SHP77 (cell line): ENCODE data around the gene OR11G2.
A peak's percentile ranks its signal among the peaks of the same experiment; 100 is the strongest.
"Not testable (repeated sequence)": the region's sequence is repeated elsewhere in the genome, so short reads cannot be mapped to it uniquely, and the experiment has no call there.

Source experiments
- DNase-seq, 2 experiments: peaks; one replicate each; lab custom pipeline; 2025; lab: John Stamatoyannopoulos, UW

The OR11G2 gene, protein sequence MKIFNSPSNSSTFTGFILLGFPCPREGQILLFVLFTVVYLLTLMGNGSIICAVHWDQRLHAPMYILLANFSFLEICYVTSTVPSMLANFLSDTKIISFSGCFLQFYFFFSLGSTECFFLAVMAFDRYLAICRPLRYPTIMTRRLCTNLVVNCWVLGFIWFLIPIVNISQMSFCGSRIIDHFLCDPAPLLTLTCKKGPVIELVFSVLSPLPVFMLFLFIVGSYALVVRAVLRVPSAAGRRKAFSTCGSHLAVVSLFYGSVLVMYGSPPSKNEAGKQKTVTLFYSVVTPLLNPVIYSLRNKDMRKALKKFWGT

DNA sequence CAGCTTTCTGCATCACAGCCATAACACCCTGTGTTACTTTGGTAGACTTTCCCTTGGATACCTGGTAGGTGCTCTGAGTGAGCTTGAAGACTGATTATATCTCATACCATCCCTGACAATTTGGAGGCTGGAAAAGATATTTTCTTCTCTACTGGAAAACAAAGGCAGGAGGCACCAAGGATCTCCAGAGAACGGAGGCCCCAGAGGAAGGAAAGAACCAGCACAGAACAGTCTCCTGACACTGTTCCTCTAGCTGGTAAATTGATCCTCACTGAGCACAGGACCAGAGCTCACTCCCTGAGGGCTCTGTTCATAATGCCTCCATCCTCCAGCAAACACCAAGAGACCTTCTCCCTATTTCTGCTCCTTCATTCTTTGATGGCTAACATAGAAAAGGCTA, at the start of gene OR11G2:
OR11G2 (plus strand) TSS at position 301 of the 400 bp plus-strand sequence. CDS start 6,542 bp downstream, outside the sequence.
- DNase-seq = no peak

DNA sequence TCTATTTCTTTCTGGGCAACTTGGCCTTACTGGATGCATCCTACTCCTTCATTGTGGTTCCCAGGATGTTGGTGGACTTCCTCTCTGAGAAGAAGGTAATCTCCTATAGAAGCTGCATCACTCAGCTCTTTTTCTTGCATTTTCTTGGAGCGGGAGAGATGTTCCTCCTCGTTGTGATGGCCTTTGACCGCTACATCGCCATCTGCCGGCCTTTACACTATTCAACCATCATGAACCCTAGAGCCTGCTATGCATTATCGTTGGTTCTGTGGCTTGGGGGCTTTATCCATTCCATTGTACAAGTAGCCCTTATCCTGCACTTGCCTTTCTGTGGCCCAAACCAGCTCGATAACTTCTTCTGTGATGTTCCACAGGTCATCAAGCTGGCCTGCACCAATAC, 46.8 kb upstream of the OR11G2 start:
- DNase-seq = peak in 1 of 2 experiments; percentile 23

DNA sequence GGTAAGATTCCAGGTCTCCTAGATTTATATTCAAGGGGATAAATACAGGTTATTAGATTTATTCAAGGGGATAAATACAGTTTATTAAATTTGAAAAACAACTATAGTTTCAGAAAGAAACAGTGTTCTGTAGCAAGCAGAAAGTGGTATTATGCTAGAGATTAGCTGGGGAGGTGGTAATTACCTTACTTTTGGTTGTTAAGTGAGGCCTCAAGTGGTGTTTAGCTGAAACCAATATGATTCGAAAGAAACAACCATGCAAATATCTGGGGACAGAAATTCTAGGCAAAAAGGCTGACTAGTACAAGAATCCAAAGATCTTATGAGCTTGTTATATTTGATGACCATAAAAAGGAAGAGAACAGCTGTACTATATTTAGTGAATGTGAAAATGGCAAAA, 45.9 kb upstream of the OR11G2 start:
- DNase-seq = no peak

DNA sequence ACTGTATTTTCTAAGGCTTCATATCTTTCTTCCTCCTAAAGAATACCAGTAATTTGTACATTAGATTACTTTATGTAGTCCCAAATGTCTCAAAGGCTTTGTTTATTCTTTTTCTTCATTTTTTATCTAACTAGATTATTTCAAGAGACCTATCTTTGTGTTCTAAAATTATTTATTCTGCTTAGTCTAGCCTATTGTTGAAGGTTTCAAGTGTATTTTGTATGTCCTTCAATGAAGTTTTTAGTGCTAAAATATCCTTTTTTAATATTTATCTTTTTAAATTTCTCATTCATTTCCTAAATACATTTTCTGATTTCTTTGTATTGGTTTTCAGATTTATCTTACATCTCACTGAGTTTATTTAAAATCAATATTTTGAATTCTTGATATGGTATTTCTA, 26.2 kb upstream of the OR11G2 start:
- no peak for DNase-seq

DNA sequence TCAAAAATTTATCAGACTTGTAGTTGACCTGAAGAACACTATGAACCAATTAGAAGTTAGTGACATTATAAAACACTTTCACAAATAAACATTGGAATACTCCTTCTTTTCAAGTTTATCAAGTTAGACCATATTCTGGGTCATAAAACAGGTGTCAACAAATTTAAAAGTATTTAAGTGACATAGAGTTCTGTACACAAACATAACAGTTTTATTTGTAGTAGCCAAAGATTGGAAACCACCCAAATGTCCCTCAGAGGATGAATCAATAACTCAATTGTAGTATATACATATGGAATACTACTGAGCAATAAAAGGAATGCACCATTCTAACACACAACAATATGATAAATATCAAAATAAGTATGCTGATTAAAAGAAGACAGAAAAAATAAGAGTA, 23.6 kb upstream of the OR11G2 start:
- DNase-seq = no peak

DNA sequence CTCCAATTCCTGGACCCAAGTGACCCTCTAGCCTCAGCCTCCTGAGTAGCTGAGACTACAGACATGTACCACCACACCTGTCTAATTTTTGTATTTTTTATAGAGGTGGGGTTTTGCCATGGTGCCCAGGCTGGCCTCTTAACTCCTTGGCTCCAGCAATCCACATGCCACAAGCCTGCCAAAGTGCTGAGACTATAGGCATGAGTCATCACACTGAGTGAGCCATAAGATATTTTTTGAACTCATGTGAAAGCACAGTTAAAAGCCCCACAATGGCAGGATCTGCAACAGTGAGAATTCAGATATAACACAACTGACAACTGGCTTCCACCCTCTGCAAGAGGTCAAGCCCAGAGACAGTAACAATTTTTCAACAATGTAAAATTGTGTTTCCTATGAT, 20.8 kb upstream of the OR11G2 start:
- not testable (repeated sequence) for DNase-seq

DNA sequence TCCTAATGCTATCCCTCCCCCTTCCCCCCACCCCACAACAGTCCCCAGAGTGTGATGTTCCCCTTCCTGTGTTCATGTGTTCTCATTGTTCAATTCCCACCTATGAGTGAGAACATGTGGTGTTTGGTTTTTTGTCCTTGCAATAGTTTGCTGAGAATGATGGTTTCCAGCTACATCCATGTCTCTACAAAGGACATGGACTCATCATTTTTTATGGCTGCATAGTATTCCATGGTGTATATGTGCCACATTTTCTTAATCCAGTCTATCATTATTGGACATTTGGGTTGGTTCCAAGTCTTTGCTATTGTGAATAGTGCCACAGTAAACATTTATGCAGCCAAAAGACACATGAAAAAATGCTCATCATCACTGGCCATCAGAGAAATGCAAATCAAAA, 16.5 kb upstream of the OR11G2 start:
- not testable (repeated sequence) for DNase-seq

DNA sequence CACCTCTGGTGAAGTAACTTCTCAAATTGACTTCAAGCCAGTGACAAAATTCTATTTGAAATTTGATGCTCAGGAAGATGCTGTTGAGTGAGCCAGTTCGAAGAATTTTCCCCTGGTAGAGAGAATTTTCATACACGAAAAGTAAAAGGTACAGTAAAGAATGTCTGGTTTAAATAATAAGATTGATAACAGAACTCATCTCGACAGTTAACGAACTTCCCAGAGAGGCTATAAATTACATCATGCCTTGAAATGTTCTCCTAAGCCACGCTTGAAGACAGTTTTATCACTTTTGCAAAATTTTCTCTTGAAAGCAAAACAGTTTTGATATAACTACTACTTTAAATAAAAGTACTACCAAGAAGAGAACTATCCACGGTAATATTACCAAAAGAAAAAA, 14.4 kb upstream of the OR11G2 start:
- no peak for DNase-seq

DNA sequence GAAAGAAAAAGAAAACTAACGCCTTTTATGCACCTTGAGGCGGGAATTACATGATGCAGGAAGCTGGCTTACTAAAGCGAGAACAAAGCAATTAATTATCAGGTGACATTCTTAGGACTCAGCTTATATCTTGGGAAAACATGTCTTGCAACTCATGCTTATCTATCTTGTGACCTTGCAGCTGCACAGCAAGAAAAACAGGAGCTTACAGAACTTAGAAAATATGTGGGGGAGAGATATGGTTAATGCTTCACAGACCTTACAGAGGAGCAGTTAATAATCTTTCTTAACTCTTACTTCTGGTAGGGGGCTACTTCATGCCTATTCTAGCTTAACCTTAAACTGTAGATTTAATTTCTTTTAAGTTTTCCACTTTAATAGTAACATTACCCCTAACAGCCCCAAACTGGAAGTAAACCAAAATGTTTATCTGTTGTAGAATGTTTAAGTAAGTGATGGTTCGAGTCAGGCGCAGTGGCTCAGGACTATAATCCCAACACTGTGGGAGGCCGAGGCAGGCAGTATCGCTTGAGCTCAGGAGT, 13.2 kb upstream of the OR11G2 start:
- no peak for DNase-seq

DNA sequence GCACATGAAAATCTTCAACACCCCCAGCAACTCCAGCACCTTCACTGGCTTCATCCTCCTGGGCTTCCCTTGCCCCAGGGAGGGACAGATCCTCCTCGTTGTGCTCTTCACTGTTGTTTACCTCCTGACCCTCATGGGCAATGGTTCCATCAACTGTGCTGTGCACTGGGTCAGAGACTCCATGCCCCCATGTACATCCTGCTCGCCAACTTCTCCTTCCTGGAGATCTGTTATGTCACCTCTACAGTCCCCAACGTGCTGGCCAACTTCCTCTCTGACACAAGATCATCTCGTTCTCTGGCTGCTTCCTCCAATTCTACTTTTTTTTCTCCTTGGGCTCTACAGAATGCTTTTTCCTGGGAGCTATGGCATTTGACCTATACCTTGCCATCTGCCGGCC, 11.5 kb upstream of the OR11G2 start:
- no peak for DNase-seq

DNA sequence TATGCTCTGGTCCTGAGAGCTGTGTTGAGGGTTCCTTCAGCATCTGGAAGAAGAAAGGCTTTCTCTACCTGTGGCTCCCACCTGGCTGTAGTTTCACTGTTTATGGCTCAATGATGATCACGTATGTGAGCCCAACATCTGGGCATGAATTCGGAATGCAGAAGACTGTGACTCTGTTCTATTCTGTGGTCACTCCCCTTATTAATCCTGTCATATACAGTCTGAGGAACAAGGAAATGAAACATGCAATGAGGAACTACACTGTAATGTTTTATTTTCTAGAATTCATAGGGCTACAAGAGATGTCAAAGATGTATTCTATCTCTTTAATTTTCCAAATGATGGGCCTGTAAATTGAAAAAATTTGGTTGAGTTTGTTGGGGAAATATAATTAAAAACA, 10.8 kb upstream of the OR11G2 start:
- DNase-seq = no peak

DNA sequence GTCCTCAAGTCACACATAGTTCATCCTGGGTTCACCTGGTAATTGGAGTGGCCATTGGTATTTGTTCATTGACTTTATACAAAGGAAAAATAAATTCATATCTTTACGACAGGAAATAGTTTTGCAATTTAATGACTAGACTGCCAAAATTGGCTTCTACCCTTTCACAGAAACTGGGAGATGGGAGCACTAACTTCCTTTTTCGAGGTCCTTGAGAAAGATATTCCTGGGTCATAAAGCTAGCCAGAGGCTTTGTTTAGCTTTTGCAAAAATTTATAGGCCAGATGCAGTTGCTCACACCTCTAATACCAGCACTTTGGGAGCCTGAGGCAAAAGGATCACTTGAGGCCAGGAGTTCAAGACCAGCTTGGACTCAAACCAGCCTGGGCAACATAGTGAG, 10.2 kb upstream of the OR11G2 start:
- no peak for DNase-seq

DNA sequence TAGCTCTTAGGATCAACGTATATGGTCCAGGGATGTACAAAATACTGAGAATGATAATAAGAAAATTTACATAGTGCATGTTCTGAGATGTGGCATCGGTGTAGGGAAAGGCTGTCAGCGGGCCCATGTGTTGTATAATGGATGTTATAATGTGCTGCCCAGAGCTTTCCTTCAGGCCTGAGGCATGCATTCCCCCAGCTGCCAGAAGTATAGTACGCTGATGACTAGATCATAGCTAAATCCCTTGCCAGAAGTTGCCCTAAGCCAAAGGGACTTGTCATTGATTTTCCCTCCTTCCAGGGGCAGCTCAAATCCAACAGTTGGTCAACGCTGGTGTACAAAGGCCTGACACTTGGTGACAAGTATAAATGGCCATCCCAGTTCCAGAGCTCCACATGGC, 6.5 kb upstream of the OR11G2 start:
- DNase-seq = no peak

DNA sequence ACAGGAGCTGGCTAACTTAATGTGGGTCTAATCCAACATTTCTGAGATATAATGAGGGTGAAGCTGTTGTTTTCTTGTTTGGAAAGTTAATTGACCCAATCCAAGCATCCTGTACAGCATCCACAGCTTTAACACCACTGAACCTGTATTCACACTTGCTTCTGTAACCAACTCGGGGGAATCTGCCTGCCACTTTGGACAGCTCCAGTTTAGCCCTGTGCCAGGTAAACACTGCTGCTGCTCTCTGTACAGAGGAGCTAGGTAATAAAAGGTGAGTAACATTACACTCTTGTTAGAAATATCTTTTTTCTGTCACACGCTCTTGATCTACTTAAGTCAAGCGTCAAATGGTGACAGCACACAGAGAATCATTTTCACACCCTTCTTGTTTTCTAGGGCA, 700 bp downstream of the OR11G2 start:
- DNase-seq = no peak

DNA sequence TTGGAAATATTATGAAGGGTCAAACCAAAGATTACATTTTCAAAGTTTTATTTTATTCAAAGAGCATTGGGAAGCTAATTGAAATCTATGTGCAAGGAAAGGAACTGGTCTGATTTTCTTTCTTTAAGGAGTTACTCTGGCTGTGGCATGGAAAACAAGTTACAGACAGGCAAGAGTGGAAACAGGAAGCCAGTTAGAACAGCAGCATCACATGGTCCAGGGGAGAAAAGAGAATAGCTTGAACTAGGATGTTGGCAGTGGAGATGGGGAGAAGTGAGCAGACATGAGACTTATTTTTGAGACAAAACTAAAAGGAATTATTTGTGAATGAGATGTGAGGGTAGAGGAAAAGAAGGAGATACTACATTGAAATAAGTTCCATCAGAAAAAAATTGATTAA, 3.4 kb downstream of the OR11G2 start:
- no peak for DNase-seq

DNA sequence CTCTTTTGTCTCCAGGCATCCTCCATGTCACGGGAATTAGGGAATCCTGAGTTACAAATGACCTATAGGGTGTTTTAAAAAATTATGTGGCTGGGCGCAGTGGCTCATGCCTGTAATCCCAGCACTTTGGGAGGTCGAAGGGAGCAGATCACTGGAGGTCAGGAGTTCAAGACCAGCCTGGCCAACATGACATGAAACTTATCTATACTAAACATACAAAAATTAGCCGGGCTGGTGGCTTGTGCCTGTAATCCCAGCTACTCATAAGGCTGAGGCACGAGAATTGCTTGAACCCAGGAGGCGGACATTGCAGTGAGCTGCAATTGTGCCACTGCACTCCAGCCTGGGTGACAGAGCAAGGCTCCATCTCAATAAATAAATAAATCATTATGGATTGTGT, 4.5 kb downstream of the OR11G2 start:
- DNase-seq = not testable (repeated sequence)

DNA sequence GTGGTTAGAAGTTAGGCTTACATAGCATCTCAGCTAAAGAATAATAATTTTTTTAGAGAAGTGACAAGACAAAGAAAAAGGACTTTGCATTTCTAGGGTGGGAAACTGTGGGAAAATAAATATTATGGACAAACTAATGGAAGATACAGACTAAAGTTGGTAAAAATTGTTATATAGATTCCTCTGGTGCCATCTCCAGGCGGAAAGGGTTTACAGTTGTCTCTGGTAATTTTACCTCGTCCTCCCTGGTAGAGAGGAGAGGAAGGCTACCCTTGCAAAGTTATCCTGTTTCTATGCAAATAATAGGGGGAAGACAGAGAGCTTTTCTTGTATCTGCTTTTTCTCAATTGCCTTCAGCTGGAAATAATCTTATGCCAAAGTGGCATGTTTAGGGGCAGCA, 5.2 kb downstream of the OR11G2 start:
- DNase-seq = peak; percentile 11 to 12

DNA sequence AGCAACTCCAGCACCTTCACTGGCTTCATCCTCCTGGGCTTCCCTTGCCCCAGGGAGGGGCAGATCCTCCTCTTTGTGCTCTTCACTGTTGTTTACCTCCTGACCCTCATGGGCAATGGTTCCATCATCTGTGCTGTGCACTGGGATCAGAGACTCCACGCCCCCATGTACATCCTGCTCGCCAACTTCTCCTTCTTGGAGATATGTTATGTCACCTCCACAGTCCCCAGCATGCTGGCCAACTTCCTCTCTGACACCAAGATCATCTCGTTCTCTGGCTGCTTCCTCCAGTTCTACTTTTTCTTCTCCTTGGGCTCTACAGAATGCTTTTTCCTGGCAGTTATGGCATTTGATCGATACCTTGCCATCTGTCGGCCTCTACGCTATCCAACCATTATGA, 6.8 kb downstream of the OR11G2 start:
- DNase-seq = no peak

DNA sequence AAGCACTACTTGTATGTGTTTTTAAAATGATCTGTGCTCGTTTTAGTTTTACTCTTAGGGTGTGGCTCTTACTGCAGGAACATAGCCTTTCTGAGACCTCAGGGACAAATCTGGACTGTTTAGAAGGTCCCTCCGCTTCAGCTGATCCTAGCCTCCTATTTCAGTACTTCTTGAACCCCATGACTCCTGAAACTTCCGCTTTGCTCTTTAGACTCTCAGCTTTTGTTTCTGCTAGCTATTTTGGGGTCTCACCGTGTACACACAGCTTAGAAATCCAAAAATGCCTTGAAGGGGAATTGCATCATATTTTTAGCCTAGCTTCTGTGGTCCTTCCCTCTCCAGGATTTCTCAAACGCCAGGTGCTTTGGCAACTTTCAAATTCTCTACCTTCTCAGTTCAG, 8.3 kb downstream of the OR11G2 start:
- DNase-seq = no peak

DNA sequence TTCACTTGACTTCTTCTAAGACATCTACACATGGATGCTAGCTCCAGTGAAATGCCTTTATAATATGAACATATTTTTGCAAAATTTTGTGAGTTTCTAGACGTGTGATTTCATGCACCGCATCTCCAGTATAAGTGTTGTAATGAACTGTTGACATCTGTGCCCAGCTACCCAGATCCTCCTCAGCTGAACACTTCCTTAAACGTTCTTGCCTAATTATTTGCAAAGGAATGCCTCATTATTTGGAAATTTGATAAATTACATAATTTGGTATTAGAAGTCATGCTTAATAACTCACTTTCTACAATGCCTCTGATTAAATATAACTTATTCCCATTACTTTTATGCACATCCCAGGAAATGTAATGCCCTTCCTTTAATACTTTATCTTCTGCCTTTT, 14.0 kb downstream of the OR11G2 start:
- DNase-seq = no peak

DNA sequence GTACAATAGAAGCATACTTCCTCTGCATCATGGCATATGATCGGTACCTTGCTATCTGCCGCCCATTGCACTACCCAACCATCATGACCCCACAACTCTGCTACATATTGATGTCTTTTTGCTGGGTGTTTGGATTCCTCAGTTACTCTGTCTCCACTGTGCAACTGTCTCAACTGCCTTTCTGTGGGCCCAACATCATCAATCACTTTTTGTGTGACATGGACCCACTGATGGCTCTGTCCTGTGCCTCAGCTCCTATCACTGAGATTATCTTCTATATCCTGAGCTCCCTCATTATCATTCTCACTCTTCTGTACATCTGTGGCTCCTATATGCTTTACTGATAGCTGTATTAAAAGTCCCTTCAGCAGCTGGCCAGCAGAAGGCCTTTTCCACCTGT, 18.9 kb downstream of the OR11G2 start:
- DNase-seq = no peak

DNA sequence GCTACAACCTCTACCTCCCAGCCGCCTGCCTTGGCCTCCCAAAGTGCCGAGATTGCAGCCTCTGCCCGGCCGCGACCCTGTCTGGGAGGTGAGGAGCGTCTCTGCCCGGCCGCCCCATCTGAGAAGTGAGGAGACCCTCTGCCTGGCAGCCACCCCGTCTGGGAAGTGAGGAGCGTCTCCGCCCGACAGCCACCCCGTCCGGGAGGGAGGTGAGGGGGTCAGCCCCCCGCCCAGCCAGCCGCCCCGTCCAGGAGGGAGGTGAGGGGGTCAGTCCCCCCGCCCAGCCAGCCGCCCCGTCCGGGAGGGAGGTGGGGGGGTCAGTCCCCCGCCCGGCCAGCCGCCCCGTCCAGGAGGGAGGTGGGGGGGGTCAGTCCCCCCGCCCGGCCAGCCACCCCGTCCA, 21.7 kb downstream of the OR11G2 start:
- DNase-seq = not testable (repeated sequence)

DNA sequence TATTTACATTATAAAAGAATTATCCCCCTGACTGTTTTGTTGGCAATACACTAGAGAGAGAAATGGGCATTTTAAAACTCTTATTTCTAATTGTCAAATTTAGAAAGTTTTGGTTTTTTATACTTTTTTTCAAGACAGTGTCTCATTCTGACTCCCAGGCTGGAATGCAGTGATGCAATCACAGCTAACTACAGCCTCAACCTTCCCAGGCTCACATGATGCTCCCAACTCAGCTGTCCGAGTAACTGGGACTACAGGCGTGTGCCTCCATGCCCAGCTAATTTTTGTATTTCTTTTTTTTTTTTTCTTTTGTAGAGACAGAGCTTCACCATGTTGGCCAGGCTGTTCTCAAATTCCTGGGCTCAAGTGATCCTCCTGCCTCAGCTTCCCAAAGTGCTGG, 24.5 kb downstream of the OR11G2 start:
- no peak for DNase-seq

DNA sequence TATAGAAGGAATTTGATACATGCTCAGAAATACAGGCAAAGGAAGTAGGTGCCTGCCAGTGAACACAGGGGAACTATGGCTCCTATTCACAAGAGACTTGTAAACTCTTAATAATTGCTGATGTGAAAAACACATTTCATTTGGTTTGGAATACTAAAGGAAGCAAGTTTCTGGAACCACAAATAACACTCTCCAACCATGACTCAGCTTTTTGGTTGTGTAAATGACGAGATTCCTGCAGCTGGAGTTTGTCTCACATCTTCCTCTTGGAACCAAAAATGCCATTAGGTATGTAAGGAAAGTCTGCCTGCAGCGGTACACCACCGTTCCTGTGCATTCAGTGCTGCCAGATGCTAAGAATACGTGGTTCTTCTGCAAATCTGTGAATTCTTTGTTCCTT, 28.3 kb downstream of the OR11G2 start:
- DNase-seq = no peak
